PFSK-1 (cell line): Measurements from ENCODE around the gene PDSS1.

Experiments used
- FOXP2 ChIP-seq: optimal IDR thresholded peaks from 2 replicates; pipeline ENCODE3; 2011; ENCODE audit warnings: borderline replicate concordance, control low read depth, inconsistent platforms; ENCODE audit not compliant: insufficient read depth; ENCODE audit errors: extremely low read length, extremely low read depth
- POLR2AphosphoS5 ChIP-seq: IDR thresholded peaks from 2 replicates; pipeline ENCODE4 v1.6.1; 2012; ENCODE audit warnings: low read depth, mild to moderate bottlenecking, control low read depth, low read length, moderate library complexity
- SIN3A ChIP-seq: IDR thresholded peaks from 2 replicates; pipeline ENCODE4 v1.6.1; 2012; ENCODE audit warnings: mild to moderate bottlenecking, low read length, moderate library complexity, borderline replicate concordance; ENCODE audit not compliant: insufficient read depth
- TAF1 ChIP-seq: IDR thresholded peaks from 2 replicates; pipeline ENCODE4 v1.6.1; 2012; ENCODE audit warnings: low read length, control low read depth, borderline replicate concordance; ENCODE audit not compliant: insufficient read depth
- TF ChIP-seq, protein P1 (sequence below), 2 experiments: IDR thresholded peaks; 2 replicates each; pipeline versions ENCODE4 v1.6.1 to v1.8.0; 2011 to 2012; ENCODE audit warnings: low read depth in 2 of 2, low read length in 2 of 2, control low read depth in 1 of 2, inconsistent platforms in 1 of 2, mild to moderate bottlenecking in 1 of 2, moderate library complexity in 1 of 2; ENCODE audit not compliant: insufficient read depth in 1 of 2

The PDSS1 gene

DNA sequence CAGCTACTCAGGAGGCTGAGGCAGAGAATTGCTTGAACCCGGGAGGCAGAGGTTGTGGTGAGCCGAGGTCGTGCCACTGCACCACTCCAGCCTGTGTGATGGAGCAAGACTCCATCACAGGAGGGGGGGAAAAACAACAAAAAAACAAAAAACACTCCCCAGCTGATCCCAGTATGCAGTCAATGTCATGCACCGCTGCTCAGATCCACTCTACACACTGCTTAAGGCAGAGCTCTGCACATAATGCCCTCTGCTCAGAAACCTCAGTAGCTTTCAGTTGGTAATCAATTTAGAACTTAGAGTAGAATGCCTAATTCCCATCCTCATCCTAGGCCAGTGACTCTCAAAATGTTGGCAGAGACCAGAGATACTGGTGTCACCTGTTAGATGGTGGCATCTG is 43.9 kb downstream of the PDSS1 start:
- TF ChIP-seq, protein P1, sequence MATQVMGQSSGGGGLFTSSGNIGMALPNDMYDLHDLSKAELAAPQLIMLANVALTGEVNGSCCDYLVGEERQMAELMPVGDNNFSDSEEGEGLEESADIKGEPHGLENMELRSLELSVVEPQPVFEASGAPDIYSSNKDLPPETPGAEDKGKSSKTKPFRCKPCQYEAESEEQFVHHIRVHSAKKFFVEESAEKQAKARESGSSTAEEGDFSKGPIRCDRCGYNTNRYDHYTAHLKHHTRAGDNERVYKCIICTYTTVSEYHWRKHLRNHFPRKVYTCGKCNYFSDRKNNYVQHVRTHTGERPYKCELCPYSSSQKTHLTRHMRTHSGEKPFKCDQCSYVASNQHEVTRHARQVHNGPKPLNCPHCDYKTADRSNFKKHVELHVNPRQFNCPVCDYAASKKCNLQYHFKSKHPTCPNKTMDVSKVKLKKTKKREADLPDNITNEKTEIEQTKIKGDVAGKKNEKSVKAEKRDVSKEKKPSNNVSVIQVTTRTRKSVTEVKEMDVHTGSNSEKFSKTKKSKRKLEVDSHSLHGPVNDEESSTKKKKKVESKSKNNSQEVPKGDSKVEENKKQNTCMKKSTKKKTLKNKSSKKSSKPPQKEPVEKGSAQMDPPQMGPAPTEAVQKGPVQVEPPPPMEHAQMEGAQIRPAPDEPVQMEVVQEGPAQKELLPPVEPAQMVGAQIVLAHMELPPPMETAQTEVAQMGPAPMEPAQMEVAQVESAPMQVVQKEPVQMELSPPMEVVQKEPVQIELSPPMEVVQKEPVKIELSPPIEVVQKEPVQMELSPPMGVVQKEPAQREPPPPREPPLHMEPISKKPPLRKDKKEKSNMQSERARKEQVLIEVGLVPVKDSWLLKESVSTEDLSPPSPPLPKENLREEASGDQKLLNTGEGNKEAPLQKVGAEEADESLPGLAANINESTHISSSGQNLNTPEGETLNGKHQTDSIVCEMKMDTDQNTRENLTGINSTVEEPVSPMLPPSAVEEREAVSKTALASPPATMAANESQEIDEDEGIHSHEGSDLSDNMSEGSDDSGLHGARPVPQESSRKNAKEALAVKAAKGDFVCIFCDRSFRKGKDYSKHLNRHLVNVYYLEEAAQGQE (IDR thresholded peaks at IDR 0.05; ENCODE audit: insufficient read depth in 1 of 2, low read depth in 2 of 2, low read length in 2 of 2) = no peak
- TF ChIP-seq SIN3A = no peak

DNA sequence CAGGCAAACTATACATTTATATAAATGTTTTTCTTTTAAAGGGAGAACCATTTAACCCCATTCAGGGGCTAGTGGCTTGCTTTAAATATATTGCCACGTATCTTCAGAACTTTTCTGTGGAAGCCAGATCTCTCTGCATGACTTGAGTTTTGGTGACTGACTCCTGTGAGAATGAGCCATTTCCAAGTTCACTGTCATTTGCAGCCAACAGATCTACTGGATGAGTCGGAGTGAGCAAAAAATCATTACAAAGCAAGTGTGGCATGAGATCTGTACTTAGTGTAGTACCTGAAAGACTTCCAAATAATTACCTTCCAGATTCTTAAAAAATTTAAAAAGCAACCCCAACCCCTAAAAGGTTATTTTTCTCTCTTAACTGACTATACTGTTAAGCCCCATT is 45.6 kb downstream of the PDSS1 start:
- TF ChIP-seq POLR2AphosphoS5 = no peak
- no peak for TF ChIP-seq SIN3A
- TF ChIP-seq TAF1 = no peak
- TF ChIP-seq, protein P1 (IDR thresholded peaks at IDR 0.05; ENCODE audit: insufficient read depth in 1 of 2, low read depth in 2 of 2, low read length in 2 of 2) = no peak
- TF ChIP-seq FOXP2 = no peak

DNA sequence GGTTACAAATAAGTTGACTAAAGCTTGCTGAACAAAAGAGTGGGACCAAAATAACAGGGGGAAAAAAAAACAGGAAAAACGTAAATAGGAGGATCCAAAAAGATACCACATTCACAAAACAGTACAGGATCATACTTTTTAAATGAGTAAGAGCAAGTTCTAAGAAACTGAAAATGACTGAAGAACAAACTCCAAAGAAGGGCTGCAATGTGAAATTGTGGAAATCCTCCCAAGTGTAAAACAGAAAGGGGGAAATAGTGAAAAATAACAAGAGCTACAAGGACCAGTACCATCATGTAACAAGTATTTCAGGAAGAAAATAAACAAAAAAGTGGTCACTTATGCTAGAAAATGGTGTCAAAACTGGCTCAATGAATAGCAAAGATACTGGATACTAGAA is 46.3 kb downstream of the PDSS1 start:
- no peak for TF ChIP-seq TAF1
- TF ChIP-seq, protein P1 (IDR thresholded peaks at IDR 0.05; ENCODE audit: insufficient read depth in 1 of 2, low read depth in 2 of 2, low read length in 2 of 2) = no peak
- TF ChIP-seq FOXP2 = no peak
- TF ChIP-seq POLR2AphosphoS5 = no peak
- TF ChIP-seq SIN3A = no peak

DNA sequence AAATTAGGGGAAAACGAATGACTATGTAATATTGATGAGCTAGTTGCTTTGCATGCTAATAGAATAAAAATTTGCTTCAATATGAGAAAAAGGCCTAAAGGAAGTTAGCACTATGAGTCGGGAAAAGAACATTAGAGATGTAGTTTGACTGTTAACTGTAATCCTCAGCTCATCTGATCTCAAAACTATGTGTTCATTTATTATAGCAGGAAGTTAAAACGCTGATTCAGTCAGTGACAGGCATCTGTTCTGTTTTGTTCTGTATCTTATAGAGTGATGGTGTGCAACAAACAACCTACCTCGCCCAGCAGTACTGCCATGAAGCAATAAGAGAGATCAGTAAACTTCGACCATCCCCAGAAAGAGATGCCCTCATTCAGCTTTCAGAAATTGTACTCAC is 48.6 kb downstream of the PDSS1 start:
- TF ChIP-seq FOXP2 (no peak), POLR2AphosphoS5 (no peak)

DNA sequence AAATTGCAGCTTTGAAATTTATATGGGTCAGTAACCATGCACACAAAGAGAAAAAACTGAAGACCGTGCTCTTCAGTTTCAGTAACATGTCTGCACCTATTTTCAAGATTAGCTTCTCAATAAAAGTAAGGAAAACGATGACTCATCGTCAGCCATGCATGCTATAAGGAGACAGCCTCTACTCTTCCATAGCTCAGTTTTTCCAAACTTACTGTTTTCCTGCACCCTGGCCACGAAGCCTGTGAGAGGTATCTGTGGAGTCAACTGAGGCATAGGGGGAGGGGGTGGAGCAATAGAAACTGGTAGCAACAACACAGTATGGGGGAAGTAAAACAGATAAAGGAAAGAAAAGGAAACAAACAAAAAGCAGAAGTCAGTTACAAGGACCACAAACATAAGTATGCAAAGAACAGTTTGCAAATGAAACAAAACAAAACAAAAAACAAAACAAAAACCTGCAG is 58.0 kb downstream of the PDSS1 start:
- TF ChIP-seq, protein P1 (IDR thresholded peaks at IDR 0.05; ENCODE audit: insufficient read depth in 1 of 2, low read depth in 2 of 2, low read length in 2 of 2) = no peak
- no peak for TF ChIP-seq TAF1
- no peak for TF ChIP-seq POLR2AphosphoS5
- no peak for TF ChIP-seq SIN3A
- no peak for TF ChIP-seq FOXP2

DNA sequence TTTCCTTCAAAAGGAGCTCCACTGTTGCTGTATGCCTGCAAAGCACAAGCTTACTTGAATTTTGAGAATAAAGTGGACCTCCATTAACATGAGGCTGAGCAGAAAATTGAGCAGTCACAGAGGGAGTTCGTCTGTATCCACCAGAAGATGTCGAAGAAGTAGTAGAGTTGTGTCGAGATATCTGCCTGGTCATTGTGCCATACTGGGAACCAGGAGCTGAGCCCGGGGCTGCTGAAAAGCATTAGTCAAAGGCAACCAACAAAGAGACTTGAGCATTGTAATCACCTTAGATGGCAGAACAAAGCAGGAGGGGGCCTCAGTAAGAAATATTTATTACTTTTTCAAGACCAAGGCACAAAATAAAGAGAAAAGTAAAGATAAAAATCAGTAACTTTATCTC is 61.5 kb downstream of the PDSS1 start:
- TF ChIP-seq, protein P1 (IDR thresholded peaks at IDR 0.05; ENCODE audit: insufficient read depth in 1 of 2, low read depth in 2 of 2, low read length in 2 of 2) = no peak
- TF ChIP-seq SIN3A (no peak), FOXP2 (no peak), TAF1 (no peak), POLR2AphosphoS5 (no peak)
